GM18868 (cell line): Measurements from ENCODE around the gene NDUFB10.
A peak's percentile ranks its signal among the peaks of the same experiment; 100 is the strongest.

ENCODE experiments used
- ATAC-seq: cut with Tn5 transposase; IDR thresholded peaks from one replicate; pipeline ENCODE4 v1.9.1; 2021; ENCODE audit warnings: mild to moderate bottlenecking, moderate library complexity; ENCODE audit not compliant: unreplicated experiment

NDUFB10 gene

GRCh38 chr16:1998852-1999801 lies 39.8 kb downstream of the NDUFB10 start:
- no peak for ATAC-seq

DNA sequence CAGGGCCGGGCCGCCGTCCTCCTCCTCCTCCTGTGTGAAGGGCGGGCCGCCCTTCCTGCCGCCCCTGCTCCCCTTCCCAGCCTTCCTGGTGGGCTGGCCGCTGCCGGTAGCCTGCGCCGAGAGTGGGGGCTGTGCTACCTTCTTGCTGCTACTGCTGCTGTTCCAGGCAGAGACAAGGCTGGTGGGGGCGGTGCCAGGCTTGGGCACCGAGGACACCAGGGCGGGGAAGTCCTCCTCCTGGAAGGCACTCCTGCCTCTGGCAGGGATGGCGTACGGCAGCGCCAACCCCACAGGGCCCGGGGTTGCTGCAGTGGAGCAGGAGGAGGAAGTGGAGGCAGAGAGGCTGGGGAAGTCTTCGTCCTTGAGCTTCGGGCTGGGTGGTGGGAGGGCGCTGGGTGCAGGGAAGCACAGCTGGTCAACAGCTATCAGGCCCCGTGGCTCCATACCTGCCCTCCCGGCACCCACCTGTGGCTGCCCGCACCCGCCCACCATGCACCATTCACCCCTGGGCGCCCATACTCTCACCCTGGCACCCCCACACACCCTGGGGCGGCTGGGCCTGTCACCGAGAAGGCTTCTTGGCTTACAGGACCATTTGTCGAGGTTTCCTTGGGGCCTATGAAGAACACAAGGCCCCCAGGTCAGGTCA lies 40.7 kb downstream of the NDUFB10 start:
- ATAC-seq: no peak

GRCh38 chr16:2001035-2001434 lies 41.7 kb downstream of the NDUFB10 start:
- no peak for ATAC-seq

GRCh38 chr16:2001456-2002355 lies 42.4 kb downstream of the NDUFB10 start:
- ATAC-seq: no peak

- no peak for ATAC-seq
Measured at GRCh38 chr16:2002406-2003230, 43.3 kb downstream of the NDUFB10 start.

DNA sequence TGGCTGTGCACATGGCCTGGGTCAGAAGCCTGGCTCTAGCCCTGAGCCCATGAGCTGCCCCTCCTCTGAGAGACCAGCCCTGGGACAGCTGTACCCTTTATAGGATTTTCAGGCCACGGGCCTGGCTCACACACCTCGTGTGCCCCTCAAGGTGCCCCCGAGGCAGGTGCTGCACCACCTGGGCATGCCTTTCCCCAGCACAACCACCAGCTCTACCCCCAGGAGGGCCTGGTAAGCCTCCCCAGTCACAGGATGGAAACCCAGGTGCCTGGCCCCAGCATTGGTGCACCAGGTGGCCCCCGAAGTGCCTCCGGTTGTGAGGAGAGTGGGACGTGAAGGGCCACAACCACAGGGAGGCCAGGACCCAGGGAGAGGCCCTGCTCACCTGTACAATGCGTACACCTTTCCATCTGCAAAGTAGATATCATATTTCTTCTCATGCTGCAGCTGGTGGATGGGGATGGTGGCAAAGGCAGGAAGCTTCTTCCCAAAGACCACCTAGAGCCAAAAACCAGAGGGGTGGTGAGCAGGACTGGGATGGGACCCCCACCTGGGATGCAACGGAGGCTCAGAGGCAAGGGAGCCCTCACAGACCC lies 44.0 kb downstream of the NDUFB10 start:
- ATAC-seq: no peak

GRCh38 chr16:2003827-2004641 lies 44.7 kb downstream of the NDUFB10 start:
- ATAC-seq: peak; percentile 68

- no peak for ATAC-seq
Measured at GRCh38 chr16:2004795-2005517, 45.6 kb downstream of the NDUFB10 start.

DNA sequence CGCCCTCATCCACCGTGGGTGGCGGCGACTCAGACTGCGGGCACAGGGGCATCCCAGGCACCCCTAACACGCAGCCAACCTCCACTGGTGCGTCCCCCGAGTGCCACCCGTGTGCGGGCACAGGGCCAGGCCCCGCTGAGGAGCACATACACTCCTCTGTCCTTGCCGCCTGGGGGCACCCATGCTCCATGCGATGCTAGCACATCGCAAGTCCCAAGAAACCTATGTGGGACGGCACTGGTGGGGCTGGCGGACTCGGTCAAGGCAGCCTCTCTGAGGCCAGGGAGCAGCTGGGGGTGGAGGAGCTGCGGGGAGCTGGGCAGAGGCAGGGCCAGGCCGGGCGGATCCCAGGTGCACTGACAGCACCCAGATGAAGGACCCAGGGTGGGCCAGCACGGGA lies 46.3 kb downstream of the NDUFB10 start:
- ATAC-seq: no peak

DNA sequence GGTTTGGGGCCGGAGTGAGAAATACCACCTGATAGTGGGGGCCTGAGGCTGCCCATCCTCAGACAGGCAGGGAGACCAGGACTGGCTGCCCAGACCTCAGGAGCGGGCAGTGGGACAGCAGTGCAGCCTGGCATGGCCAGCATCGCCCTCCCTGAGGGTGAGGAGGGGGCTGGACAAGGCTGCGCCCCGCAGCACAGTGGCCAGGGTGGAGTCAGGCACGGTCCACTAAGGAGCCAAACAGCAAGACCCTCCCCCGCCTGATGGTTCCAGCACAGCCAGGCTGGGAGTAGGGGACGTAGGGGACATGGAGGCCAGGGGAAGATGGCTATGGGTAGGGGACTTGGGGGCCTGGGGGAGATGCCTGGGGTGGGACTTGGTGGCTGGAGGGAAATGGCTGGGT lies 47.0 kb downstream of the NDUFB10 start:
- no peak for ATAC-seq

DNA sequence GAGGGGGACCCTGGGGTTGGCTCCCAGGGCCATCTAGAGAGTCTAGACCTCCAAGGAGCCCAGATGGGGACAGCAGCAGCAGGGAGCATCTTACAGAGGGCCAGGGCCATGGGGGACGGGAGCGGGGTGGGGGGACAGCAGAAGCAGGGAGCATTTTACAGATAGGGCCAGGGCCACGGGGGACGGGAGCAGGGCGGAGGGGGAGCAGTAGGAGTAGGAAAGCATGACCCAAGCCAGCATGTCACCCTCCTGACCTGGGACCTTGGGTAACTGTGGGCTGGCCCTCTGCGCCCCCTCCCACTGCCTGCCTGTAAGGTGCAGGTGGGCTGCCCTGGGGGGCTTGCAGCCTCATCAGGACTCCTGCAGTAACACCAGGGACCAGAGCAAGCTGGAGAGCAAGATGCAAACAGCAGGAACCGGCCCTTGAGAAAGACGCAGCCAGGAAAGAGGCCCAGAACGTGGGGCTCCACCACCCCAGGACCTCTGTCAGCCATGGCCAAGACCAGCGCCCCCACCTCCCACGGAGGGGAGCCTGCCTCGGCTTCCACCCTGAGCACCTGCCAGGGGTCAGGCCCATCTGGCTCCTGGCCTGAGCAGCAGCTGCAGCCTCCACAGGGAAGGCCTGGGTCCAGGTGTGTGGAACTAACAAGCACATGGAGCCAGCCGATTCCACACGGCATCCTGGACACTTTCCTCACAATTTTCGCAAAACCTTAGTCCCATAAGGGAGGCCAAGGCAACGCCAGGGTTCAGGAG lies 47.9 kb downstream of the NDUFB10 start:
- ATAC-seq: no peak

DNA sequence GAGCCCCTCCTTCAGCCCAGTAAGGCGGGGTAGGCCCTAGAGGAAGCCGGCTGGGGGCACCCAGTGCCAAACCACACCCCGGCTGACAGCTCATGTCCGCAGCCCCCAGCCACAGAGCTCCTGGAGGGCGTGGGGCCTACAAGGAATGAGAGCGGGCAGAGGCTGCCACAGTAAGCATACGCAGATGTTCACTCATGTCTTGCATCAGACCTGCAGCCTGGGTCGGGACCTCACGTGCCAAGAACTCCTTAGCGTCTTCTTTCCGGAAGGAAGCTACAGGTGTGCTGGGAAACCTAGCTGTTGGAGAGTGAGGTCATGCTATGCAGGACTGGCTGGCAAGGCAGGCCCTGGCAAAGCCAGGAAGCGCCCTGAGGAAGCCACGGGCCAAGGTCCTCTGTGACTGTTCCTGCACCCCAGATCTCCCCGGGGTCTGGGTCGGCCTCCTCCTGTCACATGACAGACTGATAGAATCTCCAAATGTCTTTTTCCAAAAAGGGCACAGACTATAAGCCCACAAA lies 48.7 kb downstream of the NDUFB10 start:
- ATAC-seq: no peak

DNA sequence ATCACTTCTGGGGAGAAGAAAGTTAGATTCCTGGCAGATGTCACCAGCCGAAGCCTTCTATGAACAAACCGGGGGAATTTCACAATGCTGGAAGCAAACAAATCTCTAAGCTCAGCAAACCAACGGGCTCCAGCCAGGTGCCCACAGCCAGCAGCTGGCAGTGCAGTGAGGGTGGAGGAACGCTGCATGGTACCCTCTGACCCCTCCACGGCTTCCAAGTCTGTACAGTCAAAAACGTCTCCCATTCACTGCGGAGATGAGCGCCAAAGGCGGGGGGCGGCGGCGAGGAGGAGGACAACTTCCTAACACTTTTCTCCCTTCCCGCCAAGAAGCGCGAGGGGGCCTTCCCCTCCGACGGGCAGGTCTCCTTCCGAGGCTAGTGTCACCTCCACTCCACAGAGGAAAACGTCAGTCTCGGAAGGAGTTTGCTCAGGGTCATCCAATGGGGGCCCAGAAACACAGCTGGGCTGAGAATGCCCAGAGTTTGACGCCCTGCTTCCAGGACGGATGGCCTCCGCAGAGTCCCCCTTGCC lies 49.4 kb downstream of the NDUFB10 start:
- no peak for ATAC-seq

DNA sequence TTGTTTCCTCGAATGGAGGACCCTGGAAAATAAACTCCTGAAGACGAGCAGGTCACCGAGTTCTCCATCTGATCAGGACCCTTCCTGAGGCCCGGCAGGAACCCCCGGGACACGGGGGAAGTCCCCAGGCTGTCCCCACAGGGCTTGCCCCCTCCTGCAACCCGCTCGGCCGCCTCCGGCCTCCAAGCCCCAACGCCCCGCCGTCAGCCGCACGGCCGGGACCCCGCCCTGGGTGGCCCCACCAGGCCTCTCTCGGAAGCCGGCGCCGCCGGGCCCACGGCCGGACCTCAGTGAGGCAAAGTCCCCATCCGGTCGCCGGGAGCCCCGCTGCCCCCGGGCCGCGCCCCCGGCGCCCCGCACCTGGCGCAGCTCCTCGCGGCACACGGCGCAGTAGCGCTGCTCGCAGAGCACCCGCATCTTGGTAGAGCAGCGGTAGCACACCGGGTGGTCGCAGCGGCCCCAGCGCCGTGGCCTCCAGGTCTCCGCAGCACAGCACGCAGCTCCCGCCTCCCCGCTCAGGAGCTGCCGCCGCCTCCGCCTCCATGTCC lies 49.9 kb downstream of the NDUFB10 start:
- peak; percentile 29 for ATAC-seq

GRCh38 chr16:2009791-2010510 lies 50.6 kb downstream of the NDUFB10 start, which contains the start of gene ZNF598:
Gene ZNF598, minus strand, starts transcription at chr16:2009821.
- peak; percentile 90 for ATAC-seq
